H9 (cell line): ENCODE measurements around the gene APRT. TPM values are rescaled to one million over a fixed set of nuclear protein-coding genes. Genes with fewer than 3 reads are reported as not detected.

Source experiments
- DNase-seq: peaks from one replicate; pipeline ENCODE4 v3.0.0-alpha.2; 2017
- H2AFZ ChIP-seq: one replicate; pipeline ENCODE4 v1.6.1; 2013; ENCODE audit warnings: mild to moderate bottlenecking, low read length, control low read depth, moderate library complexity
- H2AK5ac ChIP-seq: 2 replicates; pipeline ENCODE4 v1.6.1; 2013; ENCODE audit warnings: low read length, control low read depth, mixed read lengths; ENCODE audit not compliant: insufficient read length
- H2BK120ac ChIP-seq: one replicate; pipeline ENCODE4 v1.6.1; 2013; ENCODE audit warnings: low read depth, mild to moderate bottlenecking, low read length, control low read depth, inconsistent platforms; ENCODE audit not compliant: poor library complexity, severe bottlenecking
- H2BK12ac ChIP-seq: 2 replicates; pipeline ENCODE4 v1.6.1; 2013; ENCODE audit warnings: low read length, control low read depth, mixed read lengths, low read depth; ENCODE audit not compliant: insufficient read length
- H2BK15ac ChIP-seq: 2 replicates; pipeline ENCODE4 v1.6.1; 2013; ENCODE audit warnings: low read depth, low read length, control low read depth
- H2BK20ac ChIP-seq: one replicate; pipeline ENCODE4 v1.6.1; 2013; ENCODE audit warnings: low read depth, mild to moderate bottlenecking, low read length, control low read depth, inconsistent platforms; ENCODE audit not compliant: poor library complexity, severe bottlenecking
- H2BK5ac ChIP-seq: 2 replicates; pipeline ENCODE4 v1.6.1; 2013; ENCODE audit warnings: low read length, control low read depth, mixed read lengths; ENCODE audit not compliant: insufficient read length
- H3K14ac ChIP-seq: 2 replicates; pipeline ENCODE4 v1.6.1; 2013; ENCODE audit warnings: low read length, control low read depth; ENCODE audit not compliant: insufficient read depth
- H3K18ac ChIP-seq: 2 replicates; pipeline ENCODE4 v1.6.1; 2013; ENCODE audit warnings: low read depth, mild to moderate bottlenecking, mixed read lengths, low read length, control low read depth; ENCODE audit not compliant: insufficient read length
- H3K23ac ChIP-seq: 2 replicates; pipeline ENCODE4 v1.6.1; 2013; ENCODE audit warnings: low read length, control low read depth, mixed read lengths, low read depth; ENCODE audit not compliant: insufficient read length
- H3K23me2 ChIP-seq: 2 replicates; pipeline ENCODE4 v1.6.1; 2013; ENCODE audit warnings: low read depth, mild to moderate bottlenecking, mixed read lengths, low read length, control low read depth; ENCODE audit not compliant: insufficient read length, poor library complexity, severe bottlenecking
- H3K27ac ChIP-seq: 2 replicates; pipeline ENCODE4 v1.5.1; 2013; ENCODE audit warnings: low read length, control low read depth, mixed read lengths, low read depth; ENCODE audit not compliant: insufficient read length
- H3K27me3 ChIP-seq: 2 replicates; pipeline ENCODE4 v1.6.1; 2013; ENCODE audit warnings: low read length, control low read depth, inconsistent platforms; ENCODE audit not compliant: insufficient read depth
- H3K4ac ChIP-seq: 2 replicates; pipeline ENCODE4 v1.6.1; 2013; ENCODE audit warnings: low read depth, mild to moderate bottlenecking, control low read depth, inconsistent platforms, low read length, moderate library complexity
- H3K4me1 ChIP-seq: 2 replicates; pipeline ENCODE4 v1.6.1; 2013; ENCODE audit warnings: low read length, control low read depth, inconsistent platforms; ENCODE audit not compliant: insufficient read depth
- H3K4me2 ChIP-seq: 2 replicates; pipeline ENCODE4 v1.6.1; 2013; ENCODE audit warnings: low read length, control low read depth, mixed read lengths; ENCODE audit not compliant: insufficient read length, insufficient read depth
- H3K56ac ChIP-seq: 2 replicates; pipeline ENCODE4 v1.6.1; 2013; ENCODE audit warnings: low read depth, mild to moderate bottlenecking, mixed read lengths, low read length, control low read depth; ENCODE audit not compliant: insufficient read length
- H3K79me1 ChIP-seq: 2 replicates; pipeline ENCODE4 v1.6.1; 2013; ENCODE audit warnings: low read depth, mild to moderate bottlenecking, moderate library complexity, low read length, control low read depth, inconsistent platforms; ENCODE audit not compliant: insufficient read depth, poor library complexity, severe bottlenecking
- H3K79me2 ChIP-seq: 2 replicates; pipeline ENCODE4 v1.6.1; 2013; ENCODE audit warnings: low read length, control low read depth, inconsistent platforms; ENCODE audit not compliant: insufficient read depth
- H3K9ac ChIP-seq: 2 replicates; pipeline ENCODE4 v1.6.1; 2013; ENCODE audit warnings: low read length, control low read depth, mixed read lengths; ENCODE audit not compliant: insufficient read length; ENCODE audit errors: extremely low read depth
- H3K9me3 ChIP-seq: one replicate; pipeline ENCODE4 v1.6.1; 2013; ENCODE audit warnings: low read depth, low read length, inconsistent platforms; ENCODE audit not compliant: control insufficient read depth
- H3T11ph ChIP-seq: one replicate; pipeline ENCODE4 v1.6.1; 2013; ENCODE audit warnings: mild to moderate bottlenecking, low read length, control low read depth, inconsistent platforms
- H4K20me1 ChIP-seq: one replicate; pipeline ENCODE4 v1.6.1; 2013; ENCODE audit not compliant: control insufficient read depth, insufficient read length, insufficient read depth
- H4K5ac ChIP-seq: 2 replicates; pipeline ENCODE4 v1.6.1; 2013; ENCODE audit warnings: low read depth, mild to moderate bottlenecking, mixed read lengths, low read length, control low read depth; ENCODE audit not compliant: insufficient read length
- H4K8ac ChIP-seq: replicated peaks from 2 replicates; pipeline ENCODE4 v1.6.1; 2013; ENCODE audit warnings: low read length, control low read depth, mixed read lengths, low read depth; ENCODE audit not compliant: insufficient read length
- H4K91ac ChIP-seq: 2 replicates; pipeline ENCODE4 v1.6.1; 2013; ENCODE audit warnings: low read depth, mild to moderate bottlenecking, moderate library complexity, mixed read lengths, low read length, control low read depth; ENCODE audit not compliant: insufficient read length
- H3K27ac Mint-ChIP-seq, 3 experiments: 2 replicates in 2 of 3; 3 replicates in 1 of 3; pipeline ENCODE4 v1.8.0; 2020 to 2021; ENCODE audit warnings: mixed read lengths in 3 of 3, mild to moderate bottlenecking in 1 of 3, moderate library complexity in 1 of 3
- H3K27me3 Mint-ChIP-seq: 2 replicates; pipeline ENCODE4 v1.8.0; 2021; ENCODE audit warnings: low read depth, mild to moderate bottlenecking, moderate library complexity, mixed read lengths
- H3K36me3 Mint-ChIP-seq, 3 experiments: 2 replicates in 2 of 3; 3 replicates in 1 of 3; pipeline ENCODE4 v1.8.0; 2020 to 2021; ENCODE audit warnings: low read depth in 3 of 3, mixed read lengths in 3 of 3; ENCODE audit not compliant: insufficient read depth in 1 of 3
- H3K4me1 Mint-ChIP-seq, 2 experiments: 2 replicates each; pipeline ENCODE4 v1.8.0; 2020; ENCODE audit warnings: mixed read lengths in 2 of 2
- H3K4me3 Mint-ChIP-seq, 2 experiments: 2 replicates in 1 of 2; 3 replicates in 1 of 2; pipeline ENCODE4 v1.8.0; 2020 to 2021; ENCODE audit warnings: mild to moderate bottlenecking in 2 of 2, mixed read lengths in 2 of 2, moderate library complexity in 1 of 2
- H3K9me3 Mint-ChIP-seq, 2 experiments: 2 replicates in 1 of 2; 3 replicates in 1 of 2; pipeline ENCODE4 v1.8.0; 2020; ENCODE audit warnings: mild to moderate bottlenecking in 2 of 2, mixed read lengths in 2 of 2, moderate library complexity in 1 of 2
- CTCF ChIP-seq: fragments of 200-600 bp; sonication (generic); conservative IDR thresholded peaks from 3 replicates; pipeline ENCODE4 v1.8.0; 2021; ENCODE audit warnings: antibody characterized with exemption, mild to moderate bottlenecking
- WGBS: extraction: QIAGEN DNeasy Blood & Tissue Kit; methylation state at CpG from one replicate; pipeline ENCODE4 v1.1.7; 2013; ENCODE audit warnings: missing lambda C conversion rate, low lambda C conversion rate, mixed read lengths; ENCODE audit not compliant: insufficient read length; ENCODE audit errors: extremely low coverage; 5-methylcytosine and 5-hydroxymethylcytosine counted together
- total RNA-seq: library from RNA; stranded (reverse); gene quantifications from 2 replicates; pipeline ENCODE4 v1.2.1, GENCODE V29; 2021

APRT gene
- total RNA-seq, 1 experiment from 2014 or later: 246 TPM

GRCh38 chr16:88806491-88807111 is 5.1 kb downstream of the APRT start:
- Histone ChIP-seq H3K18ac (no peak overlapping the region), H2AFZ (no peak overlapping the region), H3K79me1 (peaks cover 6% of the 10 kb centered on the region), H2BK15ac (no peak overlapping the region), H3K14ac (no peak overlapping the region), H4K5ac (no peak overlapping the region), H3K56ac (no peak overlapping the region), H4K8ac (no peak overlapping the region), H3K9me3 (no peaks in the 10 kb centered on the region), H3K27ac (no peak overlapping the region), H4K20me1 (peaks cover 3% of the 10 kb centered on the region), H2BK5ac (no peak overlapping the region), H3K79me2 (peaks cover 6% of the 10 kb centered on the region; the same call in 1 of the 2 replicates), H3K27me3 (no peaks in the 10 kb centered on the region), H2BK120ac (no peak overlapping the region), H2BK12ac (no peak overlapping the region), H3T11ph (no peak overlapping the region), H3K23ac (no peak overlapping the region), H3K4me2 (no peak overlapping the region), H2BK20ac (no peak overlapping the region), H2AK5ac (no peak overlapping the region), H3K23me2 (peaks cover 21% of the 10 kb centered on the region), H3K9ac (no peak overlapping the region), H3K4ac (no peak overlapping the region), H4K91ac (no peak overlapping the region), H3K4me1 (no peaks in the 10 kb centered on the region)
- no CpG with 5 or more reads among the region's 27 CpGs for WGBS
- H3K27me3 Mint-ChIP-seq: no peaks in the 10 kb centered on the region; the same call in 1 of the 2 replicates
- no peak overlapping the region; a peak in 1 of 5 replicates for H3K4me3 Mint-ChIP-seq
- no peak for DNase-seq
- no peaks in the 10 kb centered on the region for H3K9me3 Mint-ChIP-seq
- H3K4me1 Mint-ChIP-seq: peaks cover 2 to 13% of the 10 kb centered on the region in 2 experiments
- no peak overlapping the region; a peak in 2 of 7 replicates for H3K27ac Mint-ChIP-seq
- no peak for TF ChIP-seq CTCF
- H3K36me3 Mint-ChIP-seq: peaks cover 17 to 55% (median 54%) of the 10 kb centered on the region in 3 experiments
